WTC11 (cell line): Measurements from ENCODE around the gene HOXA9. TPM values are rescaled to one million over a fixed set of nuclear protein-coding genes. Genes with fewer than 3 reads are reported as not detected.
A peak's percentile ranks its signal among the peaks of the same experiment; 100 is the strongest.

ENCODE experiments used
- ATAC-seq: fragments of 200-7000 bp; cut with Tn5 transposase; 2 replicates; pipeline ENCODE4 v1.10.0; 2021; ENCODE audit warnings: mild to moderate bottlenecking, moderate library complexity
- CTCF ChIA-PET: fragments of 300-600 bp; sonication (Branson Sonifier 250); formaldehyde crosslinking; loops from one replicate; lab custom pipeline; 2021; ENCODE audit warnings: antibody characterized with exemption; lab: Charles Lee
- POLR2A ChIA-PET: fragments of 350-600 bp; sonication (Branson Sonifier 250); formaldehyde crosslinking; loops from one replicate; lab custom pipeline; 2021; ENCODE audit warnings: antibody characterized with exemption; lab: Charles Lee
- DNase-seq: peaks from one replicate; pipeline ENCODE4 v3.0.0; 2021; ENCODE audit warnings: low spot score
- H3K27ac Mint-ChIP-seq: 2 replicates; pipeline ENCODE4 v1.8.0; 2021; ENCODE audit warnings: mixed read lengths
- H3K27me3 Mint-ChIP-seq: 2 replicates; pipeline ENCODE4 v1.8.0; 2021; ENCODE audit warnings: low read depth, mild to moderate bottlenecking, moderate library complexity, mixed read lengths
- H3K36me3 Mint-ChIP-seq: 2 replicates; pipeline ENCODE4 v1.8.0; 2021; ENCODE audit warnings: mixed read lengths
- H3K4me1 Mint-ChIP-seq: 2 replicates; pipeline ENCODE4 v1.8.0; 2022; ENCODE audit warnings: mixed read lengths
- H3K4me3 Mint-ChIP-seq: 2 replicates; pipeline ENCODE4 v1.8.0; 2021; ENCODE audit warnings: mild to moderate bottlenecking, moderate library complexity, mixed read lengths
- H3K9me3 Mint-ChIP-seq: 2 replicates; pipeline ENCODE4 v1.8.0; 2021; ENCODE audit warnings: mixed read lengths
- ARID4B ChIP-seq: sonication (generic); formaldehyde crosslinking; IDR thresholded peaks from 2 replicates; pipeline ENCODE4 v1.8.0; 2023; ENCODE audit warnings: missing genetic modification reagents, mild to moderate bottlenecking, borderline replicate concordance
- ATF1 ChIP-seq: sonication (generic); formaldehyde crosslinking; IDR thresholded peaks from 2 replicates; pipeline ENCODE4 v1.8.1; 2023; ENCODE audit warnings: mild to moderate bottlenecking, moderate library complexity, missing genetic modification reagents
- CBFB ChIP-seq: sonication (generic); formaldehyde crosslinking; IDR thresholded peaks from 2 replicates; pipeline ENCODE4 v1.8.1; 2022; ENCODE audit warnings: mild to moderate bottlenecking, low read depth, missing genetic modification reagents
- CDX4 ChIP-seq: fragments of 250-450 bp; sonication (Bioruptor Pico); IDR thresholded peaks from 2 replicates; pipeline ENCODE4 v1.9.0; 2021; ENCODE audit warnings: moderate library complexity, mild to moderate bottlenecking, inconsistent platforms, borderline replicate concordance
- ESRRA ChIP-seq: sonication (generic); formaldehyde crosslinking; IDR thresholded peaks from 2 replicates; pipeline ENCODE4 v1.8.1; 2022; ENCODE audit warnings: mild to moderate bottlenecking, missing genetic modification reagents, borderline replicate concordance
- ETV6 ChIP-seq: sonication (generic); formaldehyde crosslinking; IDR thresholded peaks from 2 replicates; pipeline ENCODE4 v1.8.1; 2022; ENCODE audit warnings: mild to moderate bottlenecking, missing genetic modification reagents
- GTF2I ChIP-seq: fragments of 250-450 bp; sonication (Bioruptor Pico); conservative IDR thresholded peaks from 2 replicates; pipeline ENCODE4 v1.4.0; 2021; ENCODE audit warnings: mild to moderate bottlenecking
- JAZF1 ChIP-seq: fragments of 250-450 bp; sonication (Bioruptor Pico); IDR thresholded peaks from 2 replicates; pipeline ENCODE4 v1.9.0; 2021; ENCODE audit warnings: moderate library complexity, mild to moderate bottlenecking, inconsistent platforms
- NFATC4 ChIP-seq: fragments of 250-450 bp; sonication (Bioruptor Pico); IDR thresholded peaks from 2 replicates; pipeline ENCODE4 v1.9.0; 2021; ENCODE audit warnings: mild to moderate bottlenecking
- NFE2L1 ChIP-seq: sonication (generic); formaldehyde crosslinking; IDR thresholded peaks from 2 replicates; pipeline ENCODE4 v1.8.1; 2023; ENCODE audit warnings: missing genetic modification reagents
- NR3C1 ChIP-seq: sonication (generic); formaldehyde crosslinking; conservative IDR thresholded peaks from 2 replicates; pipeline ENCODE4 v1.8.1; 2023; ENCODE audit warnings: low read depth, mild to moderate bottlenecking, missing genetic modification reagents
- STAT6 ChIP-seq: sonication (generic); formaldehyde crosslinking; conservative IDR thresholded peaks from 2 replicates; pipeline ENCODE4 v1.8.1; 2023; ENCODE audit warnings: mild to moderate bottlenecking, low read depth, missing genetic modification reagents, moderate library complexity
- TCF7 ChIP-seq: sonication (generic); formaldehyde crosslinking; IDR thresholded peaks from 2 replicates; pipeline ENCODE4 v1.8.0; 2022; ENCODE audit warnings: mild to moderate bottlenecking, low read depth, missing genetic modification reagents, moderate library complexity
- TEAD4 ChIP-seq: sonication (generic); formaldehyde crosslinking; IDR thresholded peaks from 2 replicates; pipeline ENCODE4 v1.8.0; 2022; ENCODE audit warnings: mild to moderate bottlenecking, missing genetic modification reagents
- TP53 ChIP-seq: sonication (generic); formaldehyde crosslinking; IDR thresholded peaks from 2 replicates; pipeline ENCODE4 v1.8.1; 2023; ENCODE audit warnings: mild to moderate bottlenecking, missing genetic modification reagents
- USF2 ChIP-seq: sonication (generic); formaldehyde crosslinking; IDR thresholded peaks from 2 replicates; pipeline ENCODE4 v1.8.1; 2023; ENCODE audit warnings: mild to moderate bottlenecking, missing genetic modification reagents, moderate library complexity
- ZNF416 ChIP-seq: fragments of 250-450 bp; sonication (Bioruptor Pico); IDR thresholded peaks from 2 replicates; pipeline ENCODE4 v1.9.0; 2021; ENCODE audit warnings: mild to moderate bottlenecking, inconsistent platforms
- ZNF512 ChIP-seq: sonication (generic); formaldehyde crosslinking; IDR thresholded peaks from 2 replicates; pipeline ENCODE4 v1.8.1; 2022; ENCODE audit warnings: missing genetic modification reagents, borderline replicate concordance
- total RNA-seq: library from RNA; stranded (reverse); gene quantifications from 3 replicates; pipeline ENCODE4 v1.2.3, GENCODE V29; 2021

HOXA9 gene
- total RNA-seq, 1 experiment from 2014 or later: not detected

GRCh38 chr7:27154901-27155815, 10.2 kb downstream of the HOXA9 start:
- Mint-ChIP-seq H3K27me3 (peaks cover 100% of the 10 kb centered on the region), H3K27ac (no peak overlapping the region)
- POLR2A ChIA-PET: interaction anchor here (0.5 kb wide), 1 partner anchor 742 kb away, joined by 3 read pairs; no protein-coding TSS in a partner anchor

GRCh38 chr7:27154369-27154768, 11.0 kb downstream of the HOXA9 start:
- no peak overlapping the region for H3K27ac Mint-ChIP-seq
- H3K36me3 Mint-ChIP-seq: peaks cover 3% of the 10 kb centered on the region
- no peak for ATAC-seq
- no peak overlapping the region for H3K4me3 Mint-ChIP-seq
- POLR2A ChIA-PET: no interaction called here
- CTCF ChIA-PET: interaction anchor here (0.9 to 2.0 kb wide), 2 partner anchors 11 to 25 kb away, joined by 4 to 8 read pairs; partner anchors contain the start of gene HOXA5
- TF ChIP-seq STAT6 (CRISPR knock-in tag): no peak
- no peak for TF ChIP-seq CDX4
- no peak for TF ChIP-seq NR3C1
- no peak for TF ChIP-seq JAZF1 (CRISPR knock-in tag)
- no peak for TF ChIP-seq ETV6 (CRISPR knock-in tag)
- no peak for TF ChIP-seq CBFB (CRISPR knock-in tag)
- no peak for TF ChIP-seq ESRRA
- TF ChIP-seq NFATC4 (CRISPR knock-in tag): no peak
- no peak for TF ChIP-seq TCF7 (CRISPR knock-in tag)
- TF ChIP-seq, all 79 proteins: peak for 0
- H3K9me3 Mint-ChIP-seq: no peaks in the 10 kb centered on the region
- H3K27me3 Mint-ChIP-seq: peaks cover 100% of the 10 kb centered on the region
- peaks cover 23% of the 10 kb centered on the region for H3K4me1 Mint-ChIP-seq
- no peak for DNase-seq

More at GRCh38 chr7:27154901-27155815, 10.2 kb downstream of the HOXA9 start:
- no peak for TF ChIP-seq NFE2L1 (CRISPR knock-in tag)
- TF ChIP-seq ZNF416 (CRISPR knock-in tag): no peak
- TF ChIP-seq TP53 (CRISPR knock-in tag): no peak
- TF ChIP-seq NR3C1: no peak
- no peak for TF ChIP-seq ZNF512 (CRISPR knock-in tag)
- no peak for TF ChIP-seq GTF2I
- TF ChIP-seq ARID4B: no peak
- no peak for TF ChIP-seq ATF1 (CRISPR knock-in tag)
- no peak for TF ChIP-seq TEAD4 (CRISPR knock-in tag)
- no peak for TF ChIP-seq USF2 (CRISPR knock-in tag)
- DNase-seq (no peak), ATAC-seq (no peak)
- CTCF ChIA-PET: interaction anchor here (2.0 kb wide), 1 partner anchor 12 kb away, joined by 8 read pairs; the partner anchor contains the start of gene HOXA5
- peaks cover 3% of the 10 kb centered on the region for H3K36me3 Mint-ChIP-seq
- H3K4me1 Mint-ChIP-seq: peaks cover 23% of the 10 kb centered on the region
- H3K4me3 Mint-ChIP-seq: peak overlapping the region; percentile 53
- H3K9me3 Mint-ChIP-seq: no peaks in the 10 kb centered on the region
